Transverse colon (tissue), 4 donors: ENCODE results near the gene PSORS1C1. TPM values are rescaled to one million over a fixed set of nuclear protein-coding genes. Genes with fewer than 3 reads are reported as not detected.
A peak's percentile ranks its signal among the peaks of the same experiment; 100 is the strongest.

Experiments used
- DNase-seq: peaks from one replicate; pipeline ENCODE4 v3.0.0-alpha.2; 2019
- H3K27ac ChIP-seq, 4 donors: fragments of 200-600 bp; sonication (generic); 2 replicates each; pipeline ENCODE4 v1.5.1; 2016 to 2018; ENCODE audit warnings: inconsistent platforms in 4 of 4
- H3K27me3 ChIP-seq: fragments of 200-600 bp; sonication (generic); 2 replicates; pipeline ENCODE4 v1.5.1; 2017; ENCODE audit warnings: inconsistent platforms
- H3K36me3 ChIP-seq, 4 donors: fragments of 200-600 bp; sonication (generic); 2 replicates each; pipeline ENCODE4 v1.5.1; 2017 to 2019; ENCODE audit warnings: inconsistent platforms in 4 of 4
- H3K4me1 ChIP-seq, 4 donors: fragments of 200-600 bp; sonication (generic); 2 replicates each; pipeline ENCODE4 v1.5.1; 2017 to 2020; ENCODE audit warnings: inconsistent platforms in 4 of 4
- H3K4me3 ChIP-seq, 4 donors: fragments of 200-600 bp; sonication (generic); 1 replicate in 1 of 4; 2 replicates in 3 of 4; pipeline versions ENCODE4 v1.5.1 to v1.6.1; 2017 to 2019; ENCODE audit warnings: inconsistent platforms in 4 of 4
- H3K9me3 ChIP-seq, 2 donors: fragments of 200-600 bp; sonication (generic); 2 replicates each; pipeline ENCODE4 v1.5.1; 2017 to 2019; ENCODE audit warnings: inconsistent platforms in 2 of 2
- EP300 ChIP-seq: sonication (generic); formaldehyde crosslinking; IDR thresholded peaks from one replicate; pipeline ENCODE4 v1.6.1; 2017; ENCODE audit warnings: antibody characterized with exemption, low read depth
- POLR2A ChIP-seq: fragments of 450-650 bp; IDR thresholded peaks from one replicate; pipeline ENCODE4 v1.6.1; 2016; ENCODE audit warnings: antibody characterized with exemption, mild to moderate bottlenecking, moderate library complexity
- POLR2AphosphoS5 ChIP-seq, 3 donors: sonication (generic); formaldehyde crosslinking; IDR thresholded peaks; one replicate each; pipeline ENCODE4 v1.6.1; 2016; ENCODE audit warnings: antibody characterized with exemption in 3 of 3
- WGBS, 2 donors: methylation state at CpG; one replicate each; pipeline ENCODE4 v1.1.5; 2018; ENCODE audit warnings: low coverage in 1 of 2; 5-methylcytosine and 5-hydroxymethylcytosine counted together
- in situ Hi-C, 4 donors: fragments of 200-750 bp; cut with MboI; loops; one replicate each; pipeline versions ENCODE4 v1.15.0 to v1.15.1; 2017; ENCODE audit warnings: low sequenced_read_pairs in 3 of 4, low pct_ligation_motif_present in 1 of 4, low pct_unique_long_range_greater_than_20kb in 1 of 4
- intact Hi-C: fragments of 100-400 bp; cut with DNase I; formaldehyde crosslinking; loops from one replicate; pipeline ENCODE4 v1.15.1; 2023; ENCODE audit warnings: low total_unique reads
- total RNA-seq, 4 donors: library from RNA; depleted of rRNA; stranded (reverse); fragments of >200 nt; gene quantifications; one replicate each; pipeline ENCODE4 v1.1.0, GENCODE V29; 2016
- TF ChIP-seq, protein P1 (sequence below), 5 experiments: fragments of 200-600 bp in 3 of 5; fragments of 450-650 bp in 2 of 5; sonication (generic) in 3 of 5; IDR thresholded peaks; 1 replicate in 2 of 5; 2 replicates in 3 of 5; pipeline ENCODE4 v1.5.1; 2016 to 2017; ENCODE audit warnings: antibody characterized with exemption in 5 of 5, inconsistent platforms in 3 of 5, mild to moderate bottlenecking in 2 of 5, moderate library complexity in 1 of 5

PSORS1C1 gene
- total RNA-seq, 4 donors from 2014 or later: 8.8 to 19.0 (median 13.4) TPM

GRCh38 chr6:31113861-31114540, 599 bp upstream of the PSORS1C1 start:
- 81% methylated on average over 7 of the region's 7 CpGs; no CpG with 5 or more reads in 1 of the 2 donors for WGBS, 2 donors
- intact Hi-C loops: no loop called here
- no peaks in the 10 kb centered on the region for H3K27me3 ChIP-seq

DNA sequence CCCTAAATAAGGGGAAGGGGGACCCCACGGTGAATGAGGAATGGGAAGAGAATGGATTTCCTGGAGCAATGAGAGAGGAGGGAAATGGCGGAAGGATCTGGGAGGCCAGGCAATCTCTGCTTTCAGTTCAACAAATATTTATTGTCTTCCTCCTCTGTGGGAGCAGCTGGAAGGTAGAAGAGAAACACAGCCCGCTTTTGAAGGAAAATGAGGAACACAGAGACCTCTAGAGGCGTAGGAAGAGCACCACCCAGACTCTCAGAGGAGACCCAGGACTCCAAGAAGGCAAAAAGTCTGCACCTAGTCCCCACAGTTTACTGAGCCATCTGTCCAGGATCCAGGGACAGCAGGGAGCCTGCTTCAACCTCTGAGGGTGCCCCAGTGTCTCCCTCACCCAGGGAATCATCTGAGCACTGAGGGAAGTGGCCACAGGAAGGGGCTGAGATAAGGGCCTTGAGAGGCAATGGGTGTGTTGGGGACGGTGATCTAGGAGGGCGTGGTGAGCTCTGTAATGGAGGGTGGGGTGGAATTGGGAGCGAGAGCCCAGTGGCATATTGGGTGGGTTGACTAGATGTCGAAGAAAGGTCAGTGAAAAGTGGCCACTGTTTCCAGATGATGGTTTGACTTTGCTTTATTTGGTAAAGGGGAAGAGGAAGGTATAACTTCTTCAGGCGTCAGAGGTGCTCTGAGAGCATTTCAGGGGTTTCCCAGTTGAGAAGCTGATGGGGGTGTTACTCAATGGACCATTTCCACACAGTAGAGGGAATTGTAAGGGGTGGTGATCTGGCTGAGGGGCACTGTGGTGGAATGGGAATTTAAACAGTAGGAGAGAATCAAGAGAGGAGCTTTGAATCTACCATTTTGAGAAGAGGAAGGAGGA, 610 bp downstream of the PSORS1C1 start:
- H3K9me3 ChIP-seq: no peaks in the 10 kb centered on the region
- H3K4me3 ChIP-seq: peak overlapping the region in 2 of 4 donors; percentile 12 to 43
- intact Hi-C loops: no loop called here
- WGBS, 2 donors: 32 to 45% methylated on average over 6 to 9 of the region's 9 CpGs
- DNase-seq: no peak
- in situ Hi-C loops: no loop called here
- no peaks in the 10 kb centered on the region for H3K27me3 ChIP-seq
- peaks cover 12 to 21% (median 17%) of the 10 kb centered on the region in 4 donors for H3K4me1 ChIP-seq
- no peak for TF ChIP-seq POLR2A
- TF ChIP-seq EP300: no peak
- TF ChIP-seq, protein P1, sequence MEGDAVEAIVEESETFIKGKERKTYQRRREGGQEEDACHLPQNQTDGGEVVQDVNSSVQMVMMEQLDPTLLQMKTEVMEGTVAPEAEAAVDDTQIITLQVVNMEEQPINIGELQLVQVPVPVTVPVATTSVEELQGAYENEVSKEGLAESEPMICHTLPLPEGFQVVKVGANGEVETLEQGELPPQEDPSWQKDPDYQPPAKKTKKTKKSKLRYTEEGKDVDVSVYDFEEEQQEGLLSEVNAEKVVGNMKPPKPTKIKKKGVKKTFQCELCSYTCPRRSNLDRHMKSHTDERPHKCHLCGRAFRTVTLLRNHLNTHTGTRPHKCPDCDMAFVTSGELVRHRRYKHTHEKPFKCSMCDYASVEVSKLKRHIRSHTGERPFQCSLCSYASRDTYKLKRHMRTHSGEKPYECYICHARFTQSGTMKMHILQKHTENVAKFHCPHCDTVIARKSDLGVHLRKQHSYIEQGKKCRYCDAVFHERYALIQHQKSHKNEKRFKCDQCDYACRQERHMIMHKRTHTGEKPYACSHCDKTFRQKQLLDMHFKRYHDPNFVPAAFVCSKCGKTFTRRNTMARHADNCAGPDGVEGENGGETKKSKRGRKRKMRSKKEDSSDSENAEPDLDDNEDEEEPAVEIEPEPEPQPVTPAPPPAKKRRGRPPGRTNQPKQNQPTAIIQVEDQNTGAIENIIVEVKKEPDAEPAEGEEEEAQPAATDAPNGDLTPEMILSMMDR (IDR thresholded peaks at IDR 0.05): peak in 2 of 5 experiments; percentile 21 to 31
- H3K27ac ChIP-seq: peak overlapping the region; percentile 60 to 79 (median 76)
- H3K36me3 ChIP-seq: no peaks in the 10 kb centered on the region

More at GRCh38 chr6:31113861-31114540, 599 bp upstream of the PSORS1C1 start:
- no peak for TF ChIP-seq EP300
- TF ChIP-seq POLR2A: no peak
- TF ChIP-seq, protein P1 (IDR thresholded peaks at IDR 0.05): no peak
- TF ChIP-seq POLR2AphosphoS5 (IDR thresholded peaks at IDR 0.05): no peak
- in situ Hi-C loops: no loop called here
- H3K4me1 ChIP-seq: peaks cover 12 to 21% (median 17%) of the 10 kb centered on the region in 4 donors
- H3K9me3 ChIP-seq: no peaks in the 10 kb centered on the region
- H3K4me3 ChIP-seq: no peak overlapping the region
- peak overlapping the region; percentile 60 to 79 (median 76) for H3K27ac ChIP-seq
- no peaks in the 10 kb centered on the region for H3K36me3 ChIP-seq
- DNase-seq: no peak

DNA sequence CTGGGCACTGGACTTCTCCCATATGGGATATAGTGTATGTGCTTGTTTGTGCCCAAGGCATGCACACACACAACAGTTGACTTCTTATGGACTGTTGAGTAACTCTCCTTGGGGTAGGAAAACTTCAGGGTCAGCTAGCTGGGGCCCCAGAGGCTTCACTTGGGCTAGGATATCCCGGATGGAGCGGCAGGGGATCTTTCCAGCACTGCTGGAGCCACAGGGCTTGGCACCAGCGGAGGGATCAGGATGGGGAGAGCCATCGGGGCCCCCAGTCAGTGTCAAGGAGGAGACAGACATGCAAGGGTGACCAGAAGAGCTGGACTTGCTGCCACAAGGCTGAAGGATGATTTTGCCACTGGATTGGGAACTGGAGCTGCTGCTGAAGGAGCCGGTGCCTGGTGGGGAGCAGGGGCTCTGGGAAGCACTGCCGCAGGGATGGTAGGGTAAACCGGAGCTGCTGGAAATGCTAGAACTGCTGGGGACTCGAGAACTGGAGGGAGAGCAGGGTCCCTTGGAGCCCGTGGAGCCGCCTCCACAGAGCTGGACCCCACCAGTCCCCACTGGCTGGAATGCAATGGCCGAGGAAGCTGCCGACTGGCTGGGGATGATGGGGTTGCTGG, 1.5 kb downstream of the PSORS1C1 start:
- no peaks in the 10 kb centered on the region for H3K36me3 ChIP-seq
- in situ Hi-C loops (no loop called here), intact Hi-C loops (no loop called here)
- H3K27me3 ChIP-seq: no peaks in the 10 kb centered on the region
- H3K27ac ChIP-seq: peak overlapping the region in 1 of 4 donors; percentile 79
- DNase-seq: no peak
- TF ChIP-seq EP300: no peak
- no peak overlapping the region for H3K4me3 ChIP-seq
- H3K9me3 ChIP-seq: no peaks in the 10 kb centered on the region
- peaks cover 12 to 21% (median 17%) of the 10 kb centered on the region in 4 donors for H3K4me1 ChIP-seq
- 93% methylated on average over 12 of the region's 12 CpGs; no CpG with 5 or more reads in 1 of the 2 donors for WGBS, 2 donors

- no peak for DNase-seq
- peak overlapping the region in 1 of 4 donors; percentile 17 for H3K4me3 ChIP-seq
These were observed 2.2 kb downstream of the PSORS1C1 start for GRCh38 chr6:31116661-31117385.

More at GRCh38 chr6:31116661-31117385, 2.2 kb downstream of the PSORS1C1 start:
- no peaks in the 10 kb centered on the region for H3K27me3 ChIP-seq
- in situ Hi-C loops: no loop called here
- H3K4me1 ChIP-seq: peaks cover 12 to 21% (median 17%) of the 10 kb centered on the region in 4 donors
- intact Hi-C loops: no loop called here
- TF ChIP-seq POLR2AphosphoS5 (IDR thresholded peaks at IDR 0.05): peak in 1 of 3 donors; percentile 13
- TF ChIP-seq EP300: no peak
- TF ChIP-seq, protein P1 (IDR thresholded peaks at IDR 0.05): no peak
- no peak for TF ChIP-seq POLR2A
- 75 to 83% methylated on average over 9 to 17 of the region's 19 CpGs for WGBS, 2 donors
- H3K27ac ChIP-seq: peak overlapping the region in 3 of 4 donors; percentile 0 to 45 (median 3)
- H3K9me3 ChIP-seq: no peaks in the 10 kb centered on the region
- H3K36me3 ChIP-seq: no peaks in the 10 kb centered on the region
